GM18505 (cell line): ENCODE data around the gene TXN.
"Not testable (repeated sequence)": the region's sequence is repeated elsewhere in the genome, so short reads cannot be mapped to it uniquely, and the experiment has no call there.

Experiments
- ATAC-seq: cut with Tn5 transposase; IDR thresholded peaks from one replicate; pipeline ENCODE4 v1.9.1; 2021; ENCODE audit not compliant: unreplicated experiment
- POLR2A ChIP-seq: IDR thresholded peaks from 4 replicates; pipeline ENCODE4 v1.6.1; 2011; ENCODE audit warnings: borderline replicate concordance; ENCODE audit not compliant: insufficient read depth, insufficient read length; ENCODE audit errors: extremely low read depth

The TXN gene

GRCh38 chr9:110213413-110214044, 42.8 kb downstream of the TXN start:
- no peak for TF ChIP-seq POLR2A
- ATAC-seq: no peak

- no peak for TF ChIP-seq POLR2A
- no peak for ATAC-seq
Measured at GRCh38 chr9:110208031-110208430, 48.3 kb downstream of the TXN start, which contains the start of gene C9orf152. Gene C9orf152, minus strand, starts transcription at chr9:110208159. Its CDS starts 580 bp downstream, at chr9:110207579.

- TF ChIP-seq POLR2A: no peak
- ATAC-seq: no peak
Measured at GRCh38 chr9:110207071-110207641, 49.2 kb downstream of the TXN start.

GRCh38 chr9:110206389-110206788, 49.9 kb downstream of the TXN start:
- no peak for TF ChIP-seq POLR2A
- no peak for ATAC-seq

GRCh38 chr9:110205612-110206011, 50.7 kb downstream of the TXN start:
- ATAC-seq: not testable (repeated sequence)

- no peak for ATAC-seq
- no peak for TF ChIP-seq POLR2A
Measured at GRCh38 chr9:110202232-110202631, 54.1 kb downstream of the TXN start.

- no peak for ATAC-seq
- TF ChIP-seq POLR2A: no peak
Measured at GRCh38 chr9:110199643-110200042, 56.7 kb downstream of the TXN start.

- ATAC-seq: no peak
- no peak for TF ChIP-seq POLR2A
Measured at GRCh38 chr9:110198357-110198756, 58.0 kb downstream of the TXN start.

GRCh38 chr9:110197330-110198187, 58.7 kb downstream of the TXN start:
- no peak for TF ChIP-seq POLR2A
- ATAC-seq: no peak

GRCh38 chr9:110196084-110196499, 60.2 kb downstream of the TXN start:
- ATAC-seq: not testable (repeated sequence)
